Spleen (tissue), 11 donors: ENCODE measurements around the gene NLRP6. TPM values are rescaled to one million over a fixed set of nuclear protein-coding genes. Genes with fewer than 3 reads are reported as not detected.

Source experiments
- DNase-seq: peaks from one replicate; pipeline ENCODE4 v3.0.0-alpha.2; 2020
- H3K27ac ChIP-seq, 8 donors: fragments of 200-600 bp; sonication (generic) in 7 of 8; 1 replicate in 4 of 8; 2 replicates in 4 of 8; pipeline versions ENCODE4 v1.5.0 to v1.8.0; 2016 to 2021; ENCODE audit warnings: inconsistent platforms in 4 of 8, mild to moderate bottlenecking in 4 of 8, moderate library complexity in 1 of 8
- H3K27me3 ChIP-seq, 7 donors: fragments of 200-600 bp; sonication (generic) in 6 of 7; replicated peaks in 1 of 7; 1 replicate in 4 of 7; 2 replicates in 3 of 7; pipeline versions ENCODE4 v1.5.0 to v1.8.0; 2016 to 2021; ENCODE audit warnings: inconsistent platforms in 3 of 7, mild to moderate bottlenecking in 1 of 7
- H3K36me3 ChIP-seq, 6 donors: fragments of 200-600 bp; sonication (generic) in 5 of 6; 1 replicate in 4 of 6; 2 replicates in 2 of 6; pipeline versions ENCODE4 v1.5.0 to v1.8.0; 2016 to 2021; ENCODE audit warnings: inconsistent platforms in 2 of 6
- H3K4me1 ChIP-seq, 6 donors: fragments of 200-600 bp; sonication (generic) in 5 of 6; 1 replicate in 3 of 6; 2 replicates in 3 of 6; pipeline versions ENCODE4 v1.5.0 to v1.8.0; 2016 to 2021; ENCODE audit warnings: inconsistent platforms in 3 of 6
- H3K4me3 ChIP-seq, 8 donors: fragments of 200-600 bp; sonication (generic) in 7 of 8; 1 replicate in 4 of 8; 2 replicates in 4 of 8; pipeline versions ENCODE4 v1.5.0 to v1.8.0; 2016 to 2021; ENCODE audit warnings: inconsistent platforms in 4 of 8, mild to moderate bottlenecking in 4 of 8, moderate library complexity in 2 of 8
- H3K9me3 ChIP-seq, 8 donors: fragments of 200-600 bp; sonication (generic) in 7 of 8; 1 replicate in 4 of 8; 2 replicates in 4 of 8; pipeline versions ENCODE4 v1.5.0 to v1.8.0; 2016 to 2021; ENCODE audit warnings: inconsistent platforms in 4 of 8
- POLR2A ChIP-seq, 3 donors: fragments of 450-650 bp; IDR thresholded peaks; one replicate each; pipeline ENCODE4 v1.5.1; 2017; ENCODE audit warnings: antibody characterized with exemption in 3 of 3, mild to moderate bottlenecking in 1 of 3
- POLR2AphosphoS5 ChIP-seq, 3 donors: sonication (generic); formaldehyde crosslinking; IDR thresholded peaks; one replicate each; pipeline ENCODE4 v1.5.1; 2017; ENCODE audit warnings: antibody characterized with exemption in 3 of 3
- WGBS, 5 donors: extraction: QIAGEN DNeasy Blood & Tissue Kit in 3 of 5; methylation state at CpG; one replicate each; pipeline versions ENCODE4 v1.1.5 to v1.1.7; 2013 to 2018; 5-methylcytosine and 5-hydroxymethylcytosine counted together
- intact Hi-C: fragments of 100-400 bp; cut with DNase I; formaldehyde crosslinking; loops from one replicate; pipeline ENCODE4 v1.15.0; 2023; ENCODE audit warnings: low total_unique reads
- polyA plus RNA-seq, 3 donors: library from polyadenylated mRNA; stranded (reverse); fragments of 200-250 nt; gene quantifications; one replicate each; pipeline ENCODE4 v1.2.1, GENCODE V29; 2013
- total RNA-seq, 7 donors: library from RNA; depleted of rRNA in 3 of 7; stranded (reverse); fragments of >200 nt in 3 of 7; fragmentation: NEBNext Ultra II Directional in 4 of 7; extraction: Animal tissue kit (Norgen Biotek cat#: 25700) in 4 of 7; gene quantifications; one replicate each; pipeline versions ENCODE4 v1.1.0 to v1.2.1, GENCODE V29; 2016 to 2021
- TF ChIP-seq, protein P1 (sequence below), 11 experiments: fragments of 200-600 bp in 7 of 11; fragments of 450-650 bp in 4 of 11; sonication (generic) in 4 of 11; IDR thresholded peaks in 8 of 11; conservative IDR thresholded peaks in 3 of 11; 1 replicate in 7 of 11; 2 replicates in 4 of 11; pipeline versions ENCODE4 v1.4.0 to v1.8.0; 2016 to 2021; ENCODE audit warnings: antibody characterized with exemption in 11 of 11, inconsistent platforms in 4 of 11, mild to moderate bottlenecking in 1 of 11
- donor health status: healthy with polysubstance abuse.
- donor health status: DM: no; HTN: no; CAD: no; lungs with moderate emphysema.
- donor health status: DM: no; HTN: no; CAD: no.
- donor health status: Bipolar disorder and iron deficiency.
- donor health status: healthy.
- donor health status: DM: no; HTN: no; CAD: no.
- donor health status: DM: yes; HTN: yes; CAD: no.

The NLRP6 gene
- total and polyA plus RNA-seq, 10 donors: 0.15 to 30.9 (median 5.8) TPM

- 86 to 94% (median 91%) methylated on average over 7 to 13 of the region's 13 CpGs for WGBS, 5 donors
- Histone ChIP-seq H3K27ac (peak overlapping the region in 4 of 8 donors; percentile 20 to 95 (median 92)), H3K4me1 (peaks cover 6 to 65% (median 26%) of the 10 kb centered on the region in 6 donors), H3K36me3 (peaks cover 0 to 59% (median 29%) of the 10 kb centered on the region in 6 donors), H3K27me3 (peaks cover 0 to 24% (median 0%) of the 10 kb centered on the region in 7 donors), H3K9me3 (no peaks in the 10 kb centered on the region), H3K4me3 (peak overlapping the region in 3 of 8 donors; percentile 63 to 86 (median 72))
- intact Hi-C loops: no loop called here
- DNase-seq: peak; percentile 80
- peak in 1 of 3 donors; percentile 39 for TF ChIP-seq POLR2AphosphoS5 (IDR thresholded peaks at IDR 0.05)
- TF ChIP-seq POLR2A (IDR thresholded peaks at IDR 0.05): no peak
Observed at GRCh38 chr11:290621-291231, 12.5 kb downstream of the NLRP6 start.

DNA sequence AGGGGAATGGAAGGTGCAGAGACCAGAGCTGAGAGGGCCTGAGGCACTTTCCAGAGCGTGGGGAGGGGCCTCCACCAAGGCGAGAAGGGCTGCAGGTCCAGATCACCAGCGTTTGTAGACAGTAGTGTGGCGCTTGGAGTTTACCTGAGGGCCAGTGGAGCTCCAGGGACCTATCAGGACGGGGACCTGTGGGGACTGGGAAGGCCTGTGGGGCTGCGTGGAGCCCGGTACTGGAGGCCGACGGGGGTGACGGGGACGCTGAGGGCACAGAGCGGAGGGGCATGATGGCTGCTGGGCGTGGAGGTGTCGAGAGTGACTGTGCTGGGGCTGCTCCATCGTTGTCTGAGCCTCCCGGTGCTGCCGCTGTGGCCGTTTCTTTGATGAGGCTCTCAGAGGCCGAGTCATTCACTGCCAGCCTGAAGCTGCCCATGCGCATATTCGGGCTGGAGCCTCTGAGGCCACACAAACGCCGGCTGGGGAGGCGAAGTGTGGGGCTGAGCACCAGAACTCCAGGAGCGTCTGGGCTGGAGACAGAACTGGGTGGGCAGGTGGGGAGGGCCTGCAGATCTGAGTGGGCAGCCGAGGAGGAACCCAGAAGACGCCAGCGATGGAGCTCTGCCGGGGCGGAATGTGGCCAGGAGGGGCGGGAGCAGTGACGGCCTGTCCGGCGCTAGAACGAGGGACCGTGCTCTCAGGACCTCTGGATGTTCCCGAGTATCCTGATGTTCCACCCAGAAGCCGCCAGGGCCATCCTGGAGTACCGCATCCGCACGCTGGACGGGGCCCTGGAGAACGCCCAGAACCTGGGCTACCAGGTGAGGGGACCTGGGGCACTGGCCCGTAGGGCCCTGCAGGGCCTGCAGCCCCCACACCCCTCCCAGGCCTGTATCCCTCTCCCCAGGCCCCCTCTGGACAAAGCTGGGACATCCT is 13.3 kb downstream of the NLRP6 start:
- H3K9me3 ChIP-seq: no peaks in the 10 kb centered on the region
- H3K27ac ChIP-seq: peak overlapping the region in 1 of 8 donors; percentile 93
- WGBS, 5 donors: 90 to 95% (median 93%) methylated on average over 34 to 44 of the region's 44 CpGs
- H3K4me1 ChIP-seq: peaks cover 6 to 61% (median 26%) of the 10 kb centered on the region in 6 donors
- TF ChIP-seq, protein P1, sequence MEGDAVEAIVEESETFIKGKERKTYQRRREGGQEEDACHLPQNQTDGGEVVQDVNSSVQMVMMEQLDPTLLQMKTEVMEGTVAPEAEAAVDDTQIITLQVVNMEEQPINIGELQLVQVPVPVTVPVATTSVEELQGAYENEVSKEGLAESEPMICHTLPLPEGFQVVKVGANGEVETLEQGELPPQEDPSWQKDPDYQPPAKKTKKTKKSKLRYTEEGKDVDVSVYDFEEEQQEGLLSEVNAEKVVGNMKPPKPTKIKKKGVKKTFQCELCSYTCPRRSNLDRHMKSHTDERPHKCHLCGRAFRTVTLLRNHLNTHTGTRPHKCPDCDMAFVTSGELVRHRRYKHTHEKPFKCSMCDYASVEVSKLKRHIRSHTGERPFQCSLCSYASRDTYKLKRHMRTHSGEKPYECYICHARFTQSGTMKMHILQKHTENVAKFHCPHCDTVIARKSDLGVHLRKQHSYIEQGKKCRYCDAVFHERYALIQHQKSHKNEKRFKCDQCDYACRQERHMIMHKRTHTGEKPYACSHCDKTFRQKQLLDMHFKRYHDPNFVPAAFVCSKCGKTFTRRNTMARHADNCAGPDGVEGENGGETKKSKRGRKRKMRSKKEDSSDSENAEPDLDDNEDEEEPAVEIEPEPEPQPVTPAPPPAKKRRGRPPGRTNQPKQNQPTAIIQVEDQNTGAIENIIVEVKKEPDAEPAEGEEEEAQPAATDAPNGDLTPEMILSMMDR (IDR thresholded peaks at IDR 0.05 in 8 of 11, conservative IDR thresholded peaks at IDR 0.05 in 3 of 11): no peak
- TF ChIP-seq POLR2AphosphoS5 (IDR thresholded peaks at IDR 0.05) (no peak), POLR2A (IDR thresholded peaks at IDR 0.05) (no peak)
- H3K36me3 ChIP-seq: peaks cover 0 to 61% (median 29%) of the 10 kb centered on the region in 6 donors
- peaks cover 0 to 22% (median 0%) of the 10 kb centered on the region in 7 donors for H3K27me3 ChIP-seq
- intact Hi-C loops: no loop called here
- no peak overlapping the region for H3K4me3 ChIP-seq
- DNase-seq: peak; percentile 76

- no peaks in the 10 kb centered on the region for H3K9me3 ChIP-seq
- WGBS, 5 donors: 88 to 92% (median 89%) methylated on average over 13 to 29 of the region's 29 CpGs
- peak; percentile 72 for DNase-seq
- peaks cover 0 to 13% (median 0%) of the 10 kb centered on the region in 7 donors for H3K27me3 ChIP-seq
- TF ChIP-seq POLR2AphosphoS5 (IDR thresholded peaks at IDR 0.05) (peak in 1 of 3 donors; percentile 45), POLR2A (IDR thresholded peaks at IDR 0.05) (no peak)
- TF ChIP-seq, protein P1 (IDR thresholded peaks at IDR 0.05 in 8 of 11, conservative IDR thresholded peaks at IDR 0.05 in 3 of 11): no peak
- peaks cover 6 to 61% (median 27%) of the 10 kb centered on the region in 6 donors for H3K4me1 ChIP-seq
- no peak overlapping the region for H3K27ac ChIP-seq
- intact Hi-C loops: no loop called here
- peaks cover 0 to 61% (median 29%) of the 10 kb centered on the region in 6 donors for H3K36me3 ChIP-seq
- H3K4me3 ChIP-seq: no peak overlapping the region
Observed at GRCh38 chr11:292211-293121, 14.3 kb downstream of the NLRP6 start.

DNA sequence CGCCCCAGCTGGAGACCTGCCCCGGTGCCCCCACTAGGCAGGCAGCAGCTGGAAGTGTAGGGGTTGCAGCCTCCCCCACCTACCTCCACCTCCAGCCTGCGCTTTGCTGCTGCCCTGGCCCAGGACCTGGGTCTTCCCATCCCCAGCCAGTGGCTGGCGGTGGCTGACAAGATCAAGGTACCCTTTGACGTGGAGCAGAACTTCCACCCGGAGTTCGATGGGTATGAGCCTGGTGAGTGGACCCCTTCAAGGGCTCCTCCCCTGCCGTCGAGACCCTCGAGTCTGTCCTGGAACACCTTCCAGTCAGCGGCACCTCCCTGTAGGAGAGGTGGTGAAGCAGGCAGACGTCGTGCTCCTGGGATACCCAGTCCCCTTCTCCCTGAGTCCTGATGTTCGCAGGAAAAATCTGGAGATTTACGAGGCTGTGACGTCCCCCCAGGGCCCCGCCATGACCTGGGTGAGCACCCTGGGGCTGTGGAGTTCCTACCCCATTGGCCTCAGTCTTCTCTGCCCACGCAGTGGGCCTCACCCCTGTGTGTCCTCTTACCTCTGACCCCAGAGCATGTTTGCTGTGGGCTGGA is 15.2 kb downstream of the NLRP6 start:
- WGBS, 5 donors: 85 to 93% (median 92%) methylated on average over 15 to 18 of the region's 18 CpGs
- intact Hi-C loops: no loop called here
- Histone ChIP-seq H3K27ac (no peak overlapping the region), H3K4me1 (peaks cover 6 to 61% (median 27%) of the 10 kb centered on the region in 6 donors), H3K27me3 (peaks cover 0 to 13% (median 0%) of the 10 kb centered on the region in 7 donors), H3K4me3 (no peak overlapping the region), H3K36me3 (peaks cover 0 to 61% (median 29%) of the 10 kb centered on the region in 6 donors), H3K9me3 (no peaks in the 10 kb centered on the region)
- TF ChIP-seq POLR2A (IDR thresholded peaks at IDR 0.05): no peak
- TF ChIP-seq, protein P1 (IDR thresholded peaks at IDR 0.05 in 8 of 11, conservative IDR thresholded peaks at IDR 0.05 in 3 of 11): no peak
- TF ChIP-seq POLR2AphosphoS5 (IDR thresholded peaks at IDR 0.05): no peak
- peak; percentile 72 for DNase-seq
